H9 (cell line): ENCODE data around the gene REEP3. TPM values are rescaled to one million over a fixed set of nuclear protein-coding genes. Genes with fewer than 3 reads are reported as not detected.

Experiments
- DNase-seq: peaks from one replicate; pipeline ENCODE4 v3.0.0-alpha.2; 2017
- H2AFZ ChIP-seq: one replicate; pipeline ENCODE4 v1.6.1; 2013; ENCODE audit warnings: mild to moderate bottlenecking, low read length, control low read depth, moderate library complexity
- H2AK5ac ChIP-seq: 2 replicates; pipeline ENCODE4 v1.6.1; 2013; ENCODE audit warnings: low read length, control low read depth, mixed read lengths; ENCODE audit not compliant: insufficient read length
- H2BK120ac ChIP-seq: one replicate; pipeline ENCODE4 v1.6.1; 2013; ENCODE audit warnings: low read depth, mild to moderate bottlenecking, low read length, control low read depth, inconsistent platforms; ENCODE audit not compliant: poor library complexity, severe bottlenecking
- H2BK12ac ChIP-seq: 2 replicates; pipeline ENCODE4 v1.6.1; 2013; ENCODE audit warnings: low read length, control low read depth, mixed read lengths, low read depth; ENCODE audit not compliant: insufficient read length
- H2BK15ac ChIP-seq: 2 replicates; pipeline ENCODE4 v1.6.1; 2013; ENCODE audit warnings: low read depth, low read length, control low read depth
- H2BK20ac ChIP-seq: one replicate; pipeline ENCODE4 v1.6.1; 2013; ENCODE audit warnings: low read depth, mild to moderate bottlenecking, low read length, control low read depth, inconsistent platforms; ENCODE audit not compliant: poor library complexity, severe bottlenecking
- H2BK5ac ChIP-seq: 2 replicates; pipeline ENCODE4 v1.6.1; 2013; ENCODE audit warnings: low read length, control low read depth, mixed read lengths; ENCODE audit not compliant: insufficient read length
- H3K14ac ChIP-seq: 2 replicates; pipeline ENCODE4 v1.6.1; 2013; ENCODE audit warnings: low read length, control low read depth; ENCODE audit not compliant: insufficient read depth
- H3K18ac ChIP-seq: 2 replicates; pipeline ENCODE4 v1.6.1; 2013; ENCODE audit warnings: low read depth, mild to moderate bottlenecking, mixed read lengths, low read length, control low read depth; ENCODE audit not compliant: insufficient read length
- H3K23ac ChIP-seq: 2 replicates; pipeline ENCODE4 v1.6.1; 2013; ENCODE audit warnings: low read length, control low read depth, mixed read lengths, low read depth; ENCODE audit not compliant: insufficient read length
- H3K23me2 ChIP-seq: 2 replicates; pipeline ENCODE4 v1.6.1; 2013; ENCODE audit warnings: low read depth, mild to moderate bottlenecking, mixed read lengths, low read length, control low read depth; ENCODE audit not compliant: insufficient read length, poor library complexity, severe bottlenecking
- H3K27ac ChIP-seq: 2 replicates; pipeline ENCODE4 v1.5.1; 2013; ENCODE audit warnings: low read length, control low read depth, mixed read lengths, low read depth; ENCODE audit not compliant: insufficient read length
- H3K27me3 ChIP-seq: 2 replicates; pipeline ENCODE4 v1.6.1; 2013; ENCODE audit warnings: low read length, control low read depth, inconsistent platforms; ENCODE audit not compliant: insufficient read depth
- H3K4ac ChIP-seq: 2 replicates; pipeline ENCODE4 v1.6.1; 2013; ENCODE audit warnings: low read depth, mild to moderate bottlenecking, control low read depth, inconsistent platforms, low read length, moderate library complexity
- H3K4me1 ChIP-seq: 2 replicates; pipeline ENCODE4 v1.6.1; 2013; ENCODE audit warnings: low read length, control low read depth, inconsistent platforms; ENCODE audit not compliant: insufficient read depth
- H3K4me2 ChIP-seq: 2 replicates; pipeline ENCODE4 v1.6.1; 2013; ENCODE audit warnings: low read length, control low read depth, mixed read lengths; ENCODE audit not compliant: insufficient read length, insufficient read depth
- H3K56ac ChIP-seq: 2 replicates; pipeline ENCODE4 v1.6.1; 2013; ENCODE audit warnings: low read depth, mild to moderate bottlenecking, mixed read lengths, low read length, control low read depth; ENCODE audit not compliant: insufficient read length
- H3K79me1 ChIP-seq: 2 replicates; pipeline ENCODE4 v1.6.1; 2013; ENCODE audit warnings: low read depth, mild to moderate bottlenecking, moderate library complexity, low read length, control low read depth, inconsistent platforms; ENCODE audit not compliant: insufficient read depth, poor library complexity, severe bottlenecking
- H3K79me2 ChIP-seq: 2 replicates; pipeline ENCODE4 v1.6.1; 2013; ENCODE audit warnings: low read length, control low read depth, inconsistent platforms; ENCODE audit not compliant: insufficient read depth
- H3K9ac ChIP-seq: 2 replicates; pipeline ENCODE4 v1.6.1; 2013; ENCODE audit warnings: low read length, control low read depth, mixed read lengths; ENCODE audit not compliant: insufficient read length; ENCODE audit errors: extremely low read depth
- H3K9me3 ChIP-seq: one replicate; pipeline ENCODE4 v1.6.1; 2013; ENCODE audit warnings: low read depth, low read length, inconsistent platforms; ENCODE audit not compliant: control insufficient read depth
- H3T11ph ChIP-seq: one replicate; pipeline ENCODE4 v1.6.1; 2013; ENCODE audit warnings: mild to moderate bottlenecking, low read length, control low read depth, inconsistent platforms
- H4K20me1 ChIP-seq: one replicate; pipeline ENCODE4 v1.6.1; 2013; ENCODE audit not compliant: control insufficient read depth, insufficient read length, insufficient read depth
- H4K5ac ChIP-seq: 2 replicates; pipeline ENCODE4 v1.6.1; 2013; ENCODE audit warnings: low read depth, mild to moderate bottlenecking, mixed read lengths, low read length, control low read depth; ENCODE audit not compliant: insufficient read length
- H4K8ac ChIP-seq: replicated peaks from 2 replicates; pipeline ENCODE4 v1.6.1; 2013; ENCODE audit warnings: low read length, control low read depth, mixed read lengths, low read depth; ENCODE audit not compliant: insufficient read length
- H4K91ac ChIP-seq: 2 replicates; pipeline ENCODE4 v1.6.1; 2013; ENCODE audit warnings: low read depth, mild to moderate bottlenecking, moderate library complexity, mixed read lengths, low read length, control low read depth; ENCODE audit not compliant: insufficient read length
- H3K27ac Mint-ChIP-seq, 3 experiments: 2 replicates in 2 of 3; 3 replicates in 1 of 3; pipeline ENCODE4 v1.8.0; 2020 to 2021; ENCODE audit warnings: mixed read lengths in 3 of 3, mild to moderate bottlenecking in 1 of 3, moderate library complexity in 1 of 3
- H3K27me3 Mint-ChIP-seq: 2 replicates; pipeline ENCODE4 v1.8.0; 2021; ENCODE audit warnings: low read depth, mild to moderate bottlenecking, moderate library complexity, mixed read lengths
- H3K36me3 Mint-ChIP-seq, 3 experiments: 2 replicates in 2 of 3; 3 replicates in 1 of 3; pipeline ENCODE4 v1.8.0; 2020 to 2021; ENCODE audit warnings: low read depth in 3 of 3, mixed read lengths in 3 of 3; ENCODE audit not compliant: insufficient read depth in 1 of 3
- H3K4me1 Mint-ChIP-seq, 2 experiments: 2 replicates each; pipeline ENCODE4 v1.8.0; 2020; ENCODE audit warnings: mixed read lengths in 2 of 2
- H3K4me3 Mint-ChIP-seq, 2 experiments: 2 replicates in 1 of 2; 3 replicates in 1 of 2; pipeline ENCODE4 v1.8.0; 2020 to 2021; ENCODE audit warnings: mild to moderate bottlenecking in 2 of 2, mixed read lengths in 2 of 2, moderate library complexity in 1 of 2
- H3K9me3 Mint-ChIP-seq, 2 experiments: 2 replicates in 1 of 2; 3 replicates in 1 of 2; pipeline ENCODE4 v1.8.0; 2020; ENCODE audit warnings: mild to moderate bottlenecking in 2 of 2, mixed read lengths in 2 of 2, moderate library complexity in 1 of 2
- total RNA-seq: library from RNA; stranded (reverse); gene quantifications from 2 replicates; pipeline ENCODE4 v1.2.1, GENCODE V29; 2021
- TF ChIP-seq, protein P1 (sequence below): fragments of 200-600 bp; sonication (generic); conservative IDR thresholded peaks from 3 replicates; pipeline ENCODE4 v1.8.0; 2021; ENCODE audit warnings: antibody characterized with exemption, mild to moderate bottlenecking

Gene REEP3
- total RNA-seq, 1 experiment from 2014 or later: 21.4 TPM

DNA sequence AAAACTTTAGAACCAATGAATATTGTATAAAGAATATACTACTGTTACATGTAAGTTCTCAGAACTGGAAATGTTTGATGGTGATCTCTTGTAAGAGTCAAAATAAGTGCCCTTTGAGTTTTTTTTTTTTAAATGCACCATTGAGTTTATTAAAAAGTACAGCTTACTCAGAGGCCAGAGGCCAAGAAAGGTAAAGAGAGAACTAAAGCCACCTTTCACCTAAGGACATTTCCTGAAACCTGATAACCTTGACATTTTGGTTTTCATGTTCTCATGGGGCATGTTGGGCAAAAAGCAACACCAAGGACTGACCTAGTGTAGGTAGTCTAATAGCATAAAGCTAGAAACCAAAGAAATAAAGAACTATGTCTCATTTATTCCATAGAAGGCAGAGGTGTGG, 27.7 kb downstream of the REEP3 start:
- no peak overlapping the region for H2BK5ac ChIP-seq
- H2BK12ac ChIP-seq: no peak overlapping the region
- H3K27me3 Mint-ChIP-seq: no peaks in the 10 kb centered on the region
- no peaks in the 10 kb centered on the region for H3K9me3 ChIP-seq
- H3K79me2 ChIP-seq: peaks cover 3% of the 10 kb centered on the region; the same call in 1 of the 2 replicates
- H2BK20ac ChIP-seq: no peak overlapping the region
- H3K56ac ChIP-seq: no peak overlapping the region
- no peak for DNase-seq
- H3K14ac ChIP-seq: no peak overlapping the region
- H2BK15ac ChIP-seq: no peak overlapping the region
- H4K8ac ChIP-seq: no peak overlapping the region
- no peak overlapping the region for H2AFZ ChIP-seq
- no peak overlapping the region for H4K5ac ChIP-seq
- H3K27me3 ChIP-seq: no peaks in the 10 kb centered on the region
- H3T11ph ChIP-seq: no peak overlapping the region
- H2BK120ac ChIP-seq: no peak overlapping the region
- H3K4ac ChIP-seq: no peak overlapping the region
- H3K23ac ChIP-seq: no peak overlapping the region
- H3K23me2 ChIP-seq: no peaks in the 10 kb centered on the region
- no peaks in the 10 kb centered on the region for H4K20me1 ChIP-seq
- H3K9ac ChIP-seq: no peak overlapping the region
- H3K4me3 Mint-ChIP-seq: no peak overlapping the region
- H3K27ac Mint-ChIP-seq: no peak overlapping the region
- peaks cover 7% of the 10 kb centered on the region in 2 experiments for H3K4me1 Mint-ChIP-seq
- TF ChIP-seq, protein P1, sequence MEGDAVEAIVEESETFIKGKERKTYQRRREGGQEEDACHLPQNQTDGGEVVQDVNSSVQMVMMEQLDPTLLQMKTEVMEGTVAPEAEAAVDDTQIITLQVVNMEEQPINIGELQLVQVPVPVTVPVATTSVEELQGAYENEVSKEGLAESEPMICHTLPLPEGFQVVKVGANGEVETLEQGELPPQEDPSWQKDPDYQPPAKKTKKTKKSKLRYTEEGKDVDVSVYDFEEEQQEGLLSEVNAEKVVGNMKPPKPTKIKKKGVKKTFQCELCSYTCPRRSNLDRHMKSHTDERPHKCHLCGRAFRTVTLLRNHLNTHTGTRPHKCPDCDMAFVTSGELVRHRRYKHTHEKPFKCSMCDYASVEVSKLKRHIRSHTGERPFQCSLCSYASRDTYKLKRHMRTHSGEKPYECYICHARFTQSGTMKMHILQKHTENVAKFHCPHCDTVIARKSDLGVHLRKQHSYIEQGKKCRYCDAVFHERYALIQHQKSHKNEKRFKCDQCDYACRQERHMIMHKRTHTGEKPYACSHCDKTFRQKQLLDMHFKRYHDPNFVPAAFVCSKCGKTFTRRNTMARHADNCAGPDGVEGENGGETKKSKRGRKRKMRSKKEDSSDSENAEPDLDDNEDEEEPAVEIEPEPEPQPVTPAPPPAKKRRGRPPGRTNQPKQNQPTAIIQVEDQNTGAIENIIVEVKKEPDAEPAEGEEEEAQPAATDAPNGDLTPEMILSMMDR: no peak
- no peak overlapping the region for H3K18ac ChIP-seq
- H4K91ac ChIP-seq: no peak overlapping the region
- peaks cover 3% of the 10 kb centered on the region for H3K79me1 ChIP-seq
- peaks cover 3% of the 10 kb centered on the region; the same call in 1 of the 2 replicates for H3K4me1 ChIP-seq
- H2AK5ac ChIP-seq: no peak overlapping the region
- H3K4me2 ChIP-seq: no peak overlapping the region
- no peaks in the 10 kb centered on the region for H3K9me3 Mint-ChIP-seq
- no peak overlapping the region for H3K27ac ChIP-seq
- H3K36me3 Mint-ChIP-seq: peaks cover 2 to 10% (median 3%) of the 10 kb centered on the region in 3 experiments; a peak in 4 of 7 replicates
